ENCODE measurements around the gene WSB1. TPM values are rescaled to one million over a fixed set of nuclear protein-coding genes. Genes with fewer than 3 reads are reported as not detected.
A peak's percentile ranks its signal among the peaks of the same experiment; 100 is the strongest.

The WSB1 gene
- total and polyA plus RNA-seq, 10 of the 15 experiments (the other 5 are each of a cell fraction or from before 2014, with no cell fraction given) = 26.6 to 458 (median 101) TPM

DNA sequence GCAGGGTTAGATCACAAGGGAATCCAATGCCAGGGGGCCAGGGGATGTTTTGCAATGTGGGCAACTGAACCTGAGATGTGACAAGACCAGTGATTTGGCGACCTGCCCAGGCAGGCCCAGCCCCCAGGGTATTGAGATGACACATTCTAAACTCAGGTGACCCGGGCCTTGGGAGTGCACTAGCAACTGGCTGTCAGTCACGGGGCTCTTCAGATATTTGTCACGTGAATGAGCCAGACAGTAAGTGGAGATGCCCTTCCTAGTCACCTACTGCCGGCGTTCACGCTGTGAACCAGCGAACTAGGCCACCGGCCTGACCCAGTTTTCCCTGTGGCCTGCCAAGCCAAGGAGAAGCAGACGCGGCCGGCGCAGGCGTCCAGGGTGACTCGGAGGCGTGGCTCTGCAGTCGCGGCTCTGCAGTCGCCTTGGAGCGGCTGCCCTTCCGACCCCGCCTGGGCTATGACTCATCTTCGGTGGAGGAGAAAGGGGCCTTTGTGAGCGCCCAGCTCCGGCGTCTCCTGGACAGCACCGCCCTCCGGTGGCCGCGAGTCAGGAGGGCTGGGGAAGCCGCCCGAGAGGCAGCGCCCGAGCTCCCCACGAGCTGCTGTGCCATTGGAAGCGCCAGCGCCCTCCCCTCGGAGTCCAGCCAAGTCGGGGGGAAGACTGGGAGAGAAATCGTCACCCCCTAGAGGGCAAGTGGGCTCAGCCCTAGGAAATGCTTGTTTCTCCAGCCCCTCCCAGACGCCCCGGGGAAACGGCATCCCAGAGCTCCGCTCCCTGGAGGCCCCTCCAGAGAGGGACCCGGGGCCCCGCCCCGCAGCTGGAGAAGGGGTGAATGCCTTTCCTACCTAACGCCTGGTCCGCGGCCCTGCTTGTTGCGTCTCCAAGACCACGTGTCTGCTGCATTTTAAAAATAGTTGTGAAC is 38.8 kb downstream of the WSB1 start:
- FAIRE-seq = peak; percentile 91
- CTCF ChIA-PET = interaction anchor here (0.7 to 5.4 kb wide), 35 partner anchors 11 to 322 kb away, joined by 3 to 96 read pairs (median 4); partner anchors contain the start of gene WSB1
- H3K36me3 ChIP-seq (ENCODE audit: control insufficient read depth in 2 of 2, insufficient read depth in 2 of 2, low read length in 1 of 2) = no peaks in the 10 kb centered on the region
- no TSS peak for BruUV-seq (replicated peaks)
- peak overlapping the region; percentile 59 for H3K9ac ChIP-seq (ENCODE audit: control insufficient read depth, insufficient read depth, low read length)
- peak; percentile 81 for DNase-seq (ENCODE audit: low read depth, low spot score)
- peaks cover 20% of the 10 kb centered on the region for H3K4me1 ChIP-seq (ENCODE audit: control insufficient read depth, insufficient read depth, low read length)
- no peaks in the 10 kb centered on the region for H3K27me3 ChIP-seq (replicated peaks in 1 of 2; ENCODE audit: control insufficient read depth in 2 of 2, insufficient read depth in 2 of 2, low read length in 1 of 2)
- intact Hi-C loops (cut with micrococcal nuclease; ENCODE audit: unreplicated experiment) (loop anchor here (1.0 to 2.0 kb wide), 5 partner anchors 20 to 116 kb away; partner anchors contain the start of gene WSB1), in situ Hi-C loops (cut with MboI) (loop anchor here (5.0 kb wide), 1 partner anchor 35 kb away; no protein-coding TSS in a partner anchor)
- no peaks in the 10 kb centered on the region for H4K20me1 ChIP-seq (ENCODE audit: control insufficient read depth, insufficient read depth)
- H3K79me2 ChIP-seq (ENCODE audit: control insufficient read depth, insufficient read depth, low read length) = no peaks in the 10 kb centered on the region
- peak overlapping the region; percentile 97 for H2AFZ ChIP-seq (ENCODE audit: control insufficient read depth, low read depth, low read length)
- RAD21 ChIA-PET (ENCODE audit: unreplicated experiment) = interaction anchor here (0.6 to 5.2 kb wide), 30 partner anchors 9 to 1220 kb away, joined by 3 to 156 read pairs (median 4); partner anchors contain the start of gene KSR1
- SMC1A ChIA-PET (ENCODE audit: uncharacterized antibody, unreplicated experiment) = interaction anchor here (0.5 to 4.0 kb wide), 24 partner anchors 12 to 269 kb away, joined by 3 to 77 read pairs (median 4); no protein-coding TSS in a partner anchor
- H3K27ac ChIP-seq (ENCODE audit: control insufficient read depth, insufficient read depth) = peak overlapping the region; percentile 72
- no peaks in the 10 kb centered on the region for H3K9me3 ChIP-seq (replicated peaks; ENCODE audit: control insufficient read depth, insufficient read depth, low read length)
- peak overlapping the region; percentile 98 for H3K4me2 ChIP-seq (ENCODE audit: control insufficient read depth, insufficient read depth)
- H3K4me3 ChIP-seq = peak overlapping the region; percentile 67
- POLR2A ChIA-PET = interaction anchor here (0.6 to 2.2 kb wide), 9 partner anchors 36 to 553 kb away, joined by 3 to 10 read pairs (median 5); partner anchors contain the start of gene WSB1
- ATAC-seq = peak; percentile 94
- WGBS (ENCODE audit: insufficient coverage, insufficient replicate concordance, low lambda C conversion rate, missing lambda C conversion rate) = under 1% methylated on average over 45 of the region's 52 CpGs
- no peak; the same call in none of the 2 replicates for TF ChIP-seq BACH1 (IDR thresholded peaks at IDR 0.05; ENCODE audit: borderline replicate concordance)
- no peak; the same call in 1 of the 2 replicates for TF ChIP-seq MYB (IDR thresholded peaks at IDR 0.05; ENCODE audit: borderline replicate concordance, low read depth, low read length)
- TF ChIP-seq SP1 (IDR thresholded peaks at IDR 0.05; ENCODE audit: low read depth, low read length) = no peak
- TF ChIP-seq NKRF (conservative IDR thresholded peaks at IDR 0.05) = peak; percentile 81
- peak; percentile 24 for TF ChIP-seq RELA (IDR thresholded peaks at IDR 0.05; ENCODE audit: borderline replicate concordance, partially characterized antibody)
- no peak for TF ChIP-seq MTA3 (IDR thresholded peaks at IDR 0.05; ENCODE audit: borderline replicate concordance, low read length)
- TF ChIP-seq RAD51 (IDR thresholded peaks at IDR 0.05) = peak; percentile 96
- TF ChIP-seq ZZZ3 (IDR thresholded peaks at IDR 0.05; ENCODE audit: control insufficient read depth, insufficient read length, low read depth) = no peak
- TF ChIP-seq, protein P1, sequence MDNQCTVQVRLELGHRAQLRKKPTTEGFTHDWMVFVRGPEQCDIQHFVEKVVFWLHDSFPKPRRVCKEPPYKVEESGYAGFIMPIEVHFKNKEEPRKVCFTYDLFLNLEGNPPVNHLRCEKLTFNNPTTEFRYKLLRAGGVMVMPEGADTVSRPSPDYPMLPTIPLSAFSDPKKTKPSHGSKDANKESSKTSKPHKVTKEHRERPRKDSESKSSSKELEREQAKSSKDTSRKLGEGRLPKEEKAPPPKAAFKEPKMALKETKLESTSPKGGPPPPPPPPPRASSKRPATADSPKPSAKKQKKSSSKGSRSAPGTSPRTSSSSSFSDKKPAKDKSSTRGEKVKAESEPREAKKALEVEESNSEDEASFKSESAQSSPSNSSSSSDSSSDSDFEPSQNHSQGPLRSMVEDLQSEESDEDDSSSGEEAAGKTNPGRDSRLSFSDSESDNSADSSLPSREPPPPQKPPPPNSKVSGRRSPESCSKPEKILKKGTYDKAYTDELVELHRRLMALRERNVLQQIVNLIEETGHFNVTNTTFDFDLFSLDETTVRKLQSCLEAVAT (IDR thresholded peaks at IDR 0.05) = peak; percentile 80
- TF ChIP-seq SREBF2 (IDR thresholded peaks at IDR 0.05; ENCODE audit: low read length) = no peak
- peak; percentile 58 for TF ChIP-seq USF2 (IDR thresholded peaks at IDR 0.05; ENCODE audit: borderline replicate concordance, low read depth, low read length)
- TF ChIP-seq SPI1 (IDR thresholded peaks at IDR 0.05; ENCODE audit: borderline replicate concordance, insufficient read depth, low read depth, low read length) = no peak
- no peak for TF ChIP-seq ESRRA (IDR thresholded peaks at IDR 0.05; ENCODE audit: low read length)
- 0 out of 2 replicates have a peak, but pooled peaks have one; percentile 44 for TF ChIP-seq CHD1 (IDR thresholded peaks at IDR 0.05; ENCODE audit: low read depth, low read length)
- TF ChIP-seq RAD21 (IDR thresholded peaks at IDR 0.05; ENCODE audit: insufficient read depth, low read depth, low read length) = peak; percentile 87
- TF ChIP-seq IKZF2 (IDR thresholded peaks at IDR 0.05) = peak in 1 of 2 experiments; percentile 71
- peak; percentile 98 for TF ChIP-seq BHLHE40 (IDR thresholded peaks at IDR 0.05; ENCODE audit: borderline replicate concordance in 1 of 2, low read depth in 2 of 2, low read length in 1 of 2)
- TF ChIP-seq NRF1 (conservative IDR thresholded peaks at IDR 0.05; ENCODE audit: low read depth, low read length) = peak; percentile 32; the same call in 1 of the 2 replicates

Measured in GM12878 (cell line).